Measurements from ENCODE around the gene LRRK1.

DNA sequence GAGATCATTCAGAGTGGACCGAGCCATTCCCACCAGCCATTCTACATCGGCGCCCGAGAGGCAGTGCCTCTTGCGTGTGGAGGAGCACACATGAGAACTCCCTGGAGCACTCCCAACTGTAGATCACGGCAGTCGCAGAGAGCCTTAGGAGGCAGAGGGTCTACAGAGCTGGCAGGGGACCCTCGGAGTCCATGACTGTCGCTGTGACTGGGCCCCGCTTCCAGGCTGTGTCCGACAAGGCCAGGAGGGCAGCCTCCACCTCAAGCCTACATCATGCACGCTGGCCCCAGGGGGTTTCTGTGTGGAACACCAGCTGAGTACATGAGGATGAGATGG is 173.7 kb downstream of the LRRK1 start:
- no peak for TF ChIP-seq CTCF (conservative IDR thresholded peaks at IDR 0.05; ENCODE audit: low read depth, low read length)
- TF ChIP-seq EZH2 (IDR thresholded peaks at IDR 0.05; ENCODE audit: low read length, unreplicated experiment): no peak
